GM12865 (cell line): ENCODE measurements around the gene LIN52.

Experiments
- DNase-seq: peaks from one replicate; pipeline ENCODE4 v3.0.0; 2010; ENCODE audit warnings: low read depth
- H3K4me3 ChIP-seq: 2 replicates; pipeline ENCODE4 v1.5.1; 2011; ENCODE audit warnings: mild to moderate bottlenecking, low read depth, low read length, control low read depth
- CTCF ChIP-seq: IDR thresholded peaks from 2 replicates; pipeline ENCODE4 v1.5.1; 2011; ENCODE audit warnings: low read length, control low read depth, low read depth, inconsistent platforms; ENCODE audit not compliant: insufficient read depth; ENCODE audit errors: missing control alignments

LIN52 gene

GRCh38 chr14:74239848-74240793 is 155.4 kb downstream of the LIN52 start:
- no peak for TF ChIP-seq CTCF
- DNase-seq, result no peak
- no peak overlapping the region for H3K4me3 ChIP-seq

GRCh38 chr14:74240794-74241651 is 156.3 kb downstream of the LIN52 start:
- H3K4me3 ChIP-seq, result no peak overlapping the region
- DNase-seq, result no peak
- no peak for TF ChIP-seq CTCF

- no peak overlapping the region for H3K4me3 ChIP-seq
- no peak for TF ChIP-seq CTCF
- no peak for DNase-seq
Observed at GRCh38 chr14:74241652-74242017, 156.9 kb downstream of the LIN52 start.

GRCh38 chr14:74242021-74242779 is 157.4 kb downstream of the LIN52 start:
- TF ChIP-seq CTCF, result no peak
- no peak for DNase-seq
- no peak overlapping the region for H3K4me3 ChIP-seq

GRCh38 chr14:74242780-74243042 is 158.0 kb downstream of the LIN52 start:
- no peak overlapping the region for H3K4me3 ChIP-seq
- DNase-seq, result no peak
- TF ChIP-seq CTCF, result no peak

GRCh38 chr14:74243051-74243450 is 158.3 kb downstream of the LIN52 start:
- no peak for DNase-seq
- TF ChIP-seq CTCF, result no peak
- no peak overlapping the region for H3K4me3 ChIP-seq
